Loucy (cell line): ENCODE measurements around the gene NFRKB.

Experiments
- H2AFZ ChIP-seq: fragments of 200-600 bp; sonication (generic); 2 replicates; pipeline ENCODE4 v1.6.0; 2016; ENCODE audit warnings: antibody characterized with exemption, mild to moderate bottlenecking, low read length, moderate library complexity
- H3F3A ChIP-seq: fragments of 200-600 bp; 2 replicates; pipeline ENCODE4 v1.6.0; 2016; ENCODE audit warnings: antibody characterized with exemption, low read depth, mild to moderate bottlenecking
- H3K27me3 ChIP-seq: fragments of 200-600 bp; sonication (generic); 2 replicates; pipeline ENCODE4 v1.6.1; 2014; ENCODE audit warnings: low read length, mild to moderate bottlenecking; ENCODE audit not compliant: insufficient read depth, poor library complexity, severe bottlenecking
- H3K36me3 ChIP-seq: fragments of 200-600 bp; sonication (generic); 2 replicates; pipeline ENCODE4 v1.6.1; 2016; ENCODE audit warnings: low read length; ENCODE audit not compliant: insufficient read depth
- H3K4me1 ChIP-seq: fragments of 200-600 bp; sonication (generic); 2 replicates; pipeline ENCODE4 v1.5.1; 2014; ENCODE audit warnings: low read length, mild to moderate bottlenecking; ENCODE audit not compliant: insufficient read depth, poor library complexity, severe bottlenecking
- H3K4me2 ChIP-seq: fragments of 200-600 bp; sonication (generic); 2 replicates; pipeline ENCODE4 v1.6.0; 2014; ENCODE audit warnings: antibody characterized with exemption, low read length, low read depth, mild to moderate bottlenecking; ENCODE audit not compliant: poor library complexity, severe bottlenecking
- H3K4me3 ChIP-seq: fragments of 200-600 bp; sonication (generic); 2 replicates; pipeline ENCODE4 v1.5.1; 2014; ENCODE audit warnings: low read length, mild to moderate bottlenecking, mixed read lengths; ENCODE audit not compliant: poor library complexity, severe bottlenecking
- H3K79me2 ChIP-seq: fragments of 200-600 bp; sonication (generic); 2 replicates; pipeline ENCODE4 v1.6.1; 2014; ENCODE audit warnings: low read length; ENCODE audit not compliant: insufficient read depth
- H3K9ac ChIP-seq: fragments of 200-600 bp; sonication (generic); 2 replicates; pipeline ENCODE4 v1.6.0; 2014; ENCODE audit warnings: mild to moderate bottlenecking, low read depth, low read length, moderate library complexity; ENCODE audit not compliant: poor library complexity, severe bottlenecking
- H3K9me2 ChIP-seq: fragments of 200-600 bp; sonication (generic); replicated peaks from 2 replicates; pipeline ENCODE4 v1.6.1; 2016; ENCODE audit warnings: low read depth, low read length, mixed read lengths
- H3K9me3 ChIP-seq: fragments of 200-600 bp; sonication (generic); 2 replicates; pipeline ENCODE4 v1.6.1; 2014; ENCODE audit warnings: mild to moderate bottlenecking, antibody characterized with exemption, low read length, low read depth; ENCODE audit not compliant: insufficient read depth
- H4K20me1 ChIP-seq: fragments of 200-600 bp; sonication (generic); 2 replicates; pipeline ENCODE4 v1.6.0; 2014; ENCODE audit warnings: antibody characterized with exemption, low read length, mild to moderate bottlenecking; ENCODE audit not compliant: insufficient read depth, poor library complexity, severe bottlenecking
- EZH2phosphoT487 ChIP-seq: fragments of 200-600 bp; IDR thresholded peaks from 2 replicates; pipeline ENCODE4 v1.6.1; 2018; ENCODE audit warnings: antibody characterized with exemption, mild to moderate bottlenecking, moderate library complexity, borderline replicate concordance
- TF ChIP-seq, protein P1 (sequence below): fragments of 200-600 bp; sonication (generic); conservative IDR thresholded peaks from 2 replicates; pipeline ENCODE4 v1.5.1; 2014; ENCODE audit warnings: mild to moderate bottlenecking, antibody characterized with exemption, low read length

NFRKB gene

DNA sequence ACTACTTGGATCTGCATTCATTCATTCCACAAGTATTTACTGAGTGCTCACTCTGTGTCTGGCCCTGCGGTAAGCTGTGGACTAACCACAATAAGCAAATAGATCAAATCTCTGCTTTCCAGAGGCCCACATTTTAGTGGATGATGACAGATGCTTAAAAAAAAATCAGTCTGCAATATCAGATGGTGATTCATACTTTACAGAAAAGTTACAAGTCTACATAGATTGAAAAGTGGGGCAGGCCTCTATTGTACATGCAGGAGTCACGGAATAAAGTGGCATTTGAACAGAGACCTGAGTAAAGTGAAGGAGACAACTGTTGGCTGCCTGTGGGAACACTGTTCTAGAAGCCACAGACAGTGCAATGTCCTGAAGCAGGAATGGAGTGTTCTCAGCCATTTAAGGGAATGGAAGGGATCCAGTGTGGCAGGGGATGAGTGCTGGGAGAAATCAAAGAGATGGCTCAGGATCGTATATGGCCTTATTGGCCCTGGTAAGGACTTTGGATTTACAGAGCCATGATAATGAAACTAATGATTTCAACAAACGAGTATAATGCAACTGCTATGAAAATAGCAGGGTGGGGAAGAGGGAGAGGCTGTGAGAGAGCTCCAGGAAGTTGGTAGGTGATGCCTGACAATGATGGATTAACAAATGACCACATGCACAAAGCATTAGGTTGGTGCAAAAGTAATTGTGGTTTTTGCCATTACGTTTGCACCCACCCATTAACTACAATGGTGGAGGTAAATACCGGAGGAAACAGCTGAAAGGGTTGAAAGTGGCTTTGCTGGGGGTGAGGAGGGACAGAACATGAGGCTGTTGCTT, 48.7 kb downstream of the NFRKB start:
- H3K27me3 ChIP-seq, result no peaks in the 10 kb centered on the region
- peak overlapping the region; percentile 41 for H3K4me3 ChIP-seq
- H3K79me2 ChIP-seq, result no peaks in the 10 kb centered on the region
- H3K4me1 ChIP-seq, result peaks cover 11% of the 10 kb centered on the region
- H4K20me1 ChIP-seq, result no peaks in the 10 kb centered on the region
- H2AFZ ChIP-seq, result no peak overlapping the region
- no peaks in the 10 kb centered on the region for H3K9me2 ChIP-seq
- no peaks in the 10 kb centered on the region for H3K36me3 ChIP-seq
- no peak overlapping the region for H3K9ac ChIP-seq
- H3K4me2 ChIP-seq, result peak overlapping the region; percentile 59
- TF ChIP-seq, protein P1, sequence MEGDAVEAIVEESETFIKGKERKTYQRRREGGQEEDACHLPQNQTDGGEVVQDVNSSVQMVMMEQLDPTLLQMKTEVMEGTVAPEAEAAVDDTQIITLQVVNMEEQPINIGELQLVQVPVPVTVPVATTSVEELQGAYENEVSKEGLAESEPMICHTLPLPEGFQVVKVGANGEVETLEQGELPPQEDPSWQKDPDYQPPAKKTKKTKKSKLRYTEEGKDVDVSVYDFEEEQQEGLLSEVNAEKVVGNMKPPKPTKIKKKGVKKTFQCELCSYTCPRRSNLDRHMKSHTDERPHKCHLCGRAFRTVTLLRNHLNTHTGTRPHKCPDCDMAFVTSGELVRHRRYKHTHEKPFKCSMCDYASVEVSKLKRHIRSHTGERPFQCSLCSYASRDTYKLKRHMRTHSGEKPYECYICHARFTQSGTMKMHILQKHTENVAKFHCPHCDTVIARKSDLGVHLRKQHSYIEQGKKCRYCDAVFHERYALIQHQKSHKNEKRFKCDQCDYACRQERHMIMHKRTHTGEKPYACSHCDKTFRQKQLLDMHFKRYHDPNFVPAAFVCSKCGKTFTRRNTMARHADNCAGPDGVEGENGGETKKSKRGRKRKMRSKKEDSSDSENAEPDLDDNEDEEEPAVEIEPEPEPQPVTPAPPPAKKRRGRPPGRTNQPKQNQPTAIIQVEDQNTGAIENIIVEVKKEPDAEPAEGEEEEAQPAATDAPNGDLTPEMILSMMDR, result no peak
- TF ChIP-seq EZH2phosphoT487, result no peak
- no peaks in the 10 kb centered on the region for H3F3A ChIP-seq
- no peaks in the 10 kb centered on the region for H3K9me3 ChIP-seq
